Measurements from ENCODE around the gene CACNA2D1.

CACNA2D1 gene

GRCh38 chr7:82317760-82318159 lies 125.8 kb downstream of the CACNA2D1 start:
- no peak for DNase-seq (ENCODE audit: low spot score)
- TF ChIP-seq, protein P1, sequence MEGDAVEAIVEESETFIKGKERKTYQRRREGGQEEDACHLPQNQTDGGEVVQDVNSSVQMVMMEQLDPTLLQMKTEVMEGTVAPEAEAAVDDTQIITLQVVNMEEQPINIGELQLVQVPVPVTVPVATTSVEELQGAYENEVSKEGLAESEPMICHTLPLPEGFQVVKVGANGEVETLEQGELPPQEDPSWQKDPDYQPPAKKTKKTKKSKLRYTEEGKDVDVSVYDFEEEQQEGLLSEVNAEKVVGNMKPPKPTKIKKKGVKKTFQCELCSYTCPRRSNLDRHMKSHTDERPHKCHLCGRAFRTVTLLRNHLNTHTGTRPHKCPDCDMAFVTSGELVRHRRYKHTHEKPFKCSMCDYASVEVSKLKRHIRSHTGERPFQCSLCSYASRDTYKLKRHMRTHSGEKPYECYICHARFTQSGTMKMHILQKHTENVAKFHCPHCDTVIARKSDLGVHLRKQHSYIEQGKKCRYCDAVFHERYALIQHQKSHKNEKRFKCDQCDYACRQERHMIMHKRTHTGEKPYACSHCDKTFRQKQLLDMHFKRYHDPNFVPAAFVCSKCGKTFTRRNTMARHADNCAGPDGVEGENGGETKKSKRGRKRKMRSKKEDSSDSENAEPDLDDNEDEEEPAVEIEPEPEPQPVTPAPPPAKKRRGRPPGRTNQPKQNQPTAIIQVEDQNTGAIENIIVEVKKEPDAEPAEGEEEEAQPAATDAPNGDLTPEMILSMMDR (IDR thresholded peaks at IDR 0.05; ENCODE audit: borderline replicate concordance, control extremely low read depth, extremely low read depth, insufficient read depth, missing control alignments): no peak
- in situ Hi-C loops (cut with MboI; ENCODE audit: low sequenced_read_pairs, unreplicated experiment): no loop called here

DNA sequence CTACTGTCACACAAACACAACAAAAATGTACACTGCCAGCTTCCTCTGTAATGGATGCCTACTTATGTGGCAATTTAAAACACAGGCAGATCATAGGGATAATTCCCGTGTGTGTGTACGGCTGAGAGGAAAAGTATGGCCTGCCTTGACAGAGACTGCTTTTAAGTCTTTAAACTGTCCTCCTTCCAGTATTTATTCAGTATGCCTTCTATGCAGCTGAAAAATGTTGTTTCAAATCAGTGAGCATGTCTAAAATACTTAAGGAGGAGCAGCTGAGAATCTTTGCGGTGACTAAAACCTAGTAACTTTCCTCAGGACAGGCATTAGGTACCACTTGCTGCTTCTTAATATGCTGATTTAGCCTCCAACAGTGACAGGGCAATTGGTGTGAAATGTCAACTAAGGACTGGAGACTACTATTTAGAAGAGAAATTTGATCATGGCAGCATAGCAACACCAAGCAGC lies 126.3 kb downstream of the CACNA2D1 start:
- TF ChIP-seq, protein P1 (IDR thresholded peaks at IDR 0.05; ENCODE audit: borderline replicate concordance, control extremely low read depth, extremely low read depth, insufficient read depth, missing control alignments): no peak
- no peak for DNase-seq (ENCODE audit: low spot score)
- in situ Hi-C loops (cut with MboI; ENCODE audit: low sequenced_read_pairs, unreplicated experiment): no loop called here

- in situ Hi-C loops (cut with MboI; ENCODE audit: low sequenced_read_pairs, unreplicated experiment): no loop called here
- TF ChIP-seq, protein P1 (IDR thresholded peaks at IDR 0.05; ENCODE audit: borderline replicate concordance, control extremely low read depth, extremely low read depth, insufficient read depth, missing control alignments): no peak
- no peak for DNase-seq (ENCODE audit: low spot score)
These were observed 130.3 kb downstream of the CACNA2D1 start for GRCh38 chr7:82313269-82313668.

- in situ Hi-C loops (cut with MboI; ENCODE audit: low sequenced_read_pairs, unreplicated experiment): no loop called here
These were observed 130.9 kb downstream of the CACNA2D1 start for GRCh38 chr7:82312646-82313045.

GRCh38 chr7:82305347-82306005 lies 138.1 kb downstream of the CACNA2D1 start:
- in situ Hi-C loops (cut with MboI; ENCODE audit: low sequenced_read_pairs, unreplicated experiment): no loop called here
- DNase-seq (ENCODE audit: low spot score): no peak
- TF ChIP-seq, protein P1 (IDR thresholded peaks at IDR 0.05; ENCODE audit: borderline replicate concordance, control extremely low read depth, extremely low read depth, insufficient read depth, missing control alignments): no peak

More at GRCh38 chr7:82312646-82313045, 130.9 kb downstream of the CACNA2D1 start:
- TF ChIP-seq, protein P1 (IDR thresholded peaks at IDR 0.05; ENCODE audit: borderline replicate concordance, control extremely low read depth, extremely low read depth, insufficient read depth, missing control alignments): no peak
- no peak for DNase-seq (ENCODE audit: low spot score)

- TF ChIP-seq, protein P1 (IDR thresholded peaks at IDR 0.05; ENCODE audit: borderline replicate concordance, control extremely low read depth, extremely low read depth, insufficient read depth, missing control alignments): no peak
- DNase-seq (ENCODE audit: low spot score): no peak
- in situ Hi-C loops (cut with MboI; ENCODE audit: low sequenced_read_pairs, unreplicated experiment): no loop called here
These were observed 148.7 kb downstream of the CACNA2D1 start for GRCh38 chr7:82294865-82295264.

Measured in GM13976 (cell line).